Stimulated activated naive CD8-positive, alpha-beta T cell treated with anti-CD3 and anti-CD28 coated beads, Interleukin-15, amount 100 ng/mL, for 72 hours (primary cell): ENCODE results near the gene CPT2.
"Not testable (repeated sequence)": the region's sequence is repeated elsewhere in the genome, so short reads cannot be mapped to it uniquely, and the experiment has no call there.

Experiments
- ATAC-seq: fragments of 150-1000 bp; cut with Tn5 transposase; 2 replicates; pipeline ENCODE4 v1.10.0; 2021; ENCODE audit warnings: mild to moderate bottlenecking, moderate library complexity
- DNase-seq, 2 donors: peaks; one replicate each; pipeline ENCODE4 v3.0.0; 2021 to 2022
- H3K27ac Mint-ChIP-seq, 2 donors: one replicate each; pipeline ENCODE4 v1.8.0; 2022; ENCODE audit warnings: mild to moderate bottlenecking in 2 of 2, mixed read lengths in 2 of 2, moderate library complexity in 2 of 2
- H3K27me3 Mint-ChIP-seq: one replicate; pipeline ENCODE4 v1.8.0; 2022; ENCODE audit warnings: mixed read lengths
- H3K4me1 Mint-ChIP-seq: one replicate; pipeline ENCODE4 v1.8.0; 2022; ENCODE audit warnings: mild to moderate bottlenecking, mixed read lengths
- H3K4me3 Mint-ChIP-seq, 2 donors: one replicate each; pipeline ENCODE4 v1.8.0; 2022; ENCODE audit warnings: mild to moderate bottlenecking in 2 of 2, mixed read lengths in 2 of 2, moderate library complexity in 1 of 2
- H3K9me3 Mint-ChIP-seq, 2 donors: one replicate each; pipeline ENCODE4 v1.8.0; 2022; ENCODE audit warnings: mixed read lengths in 2 of 2

The CPT2 gene

DNA sequence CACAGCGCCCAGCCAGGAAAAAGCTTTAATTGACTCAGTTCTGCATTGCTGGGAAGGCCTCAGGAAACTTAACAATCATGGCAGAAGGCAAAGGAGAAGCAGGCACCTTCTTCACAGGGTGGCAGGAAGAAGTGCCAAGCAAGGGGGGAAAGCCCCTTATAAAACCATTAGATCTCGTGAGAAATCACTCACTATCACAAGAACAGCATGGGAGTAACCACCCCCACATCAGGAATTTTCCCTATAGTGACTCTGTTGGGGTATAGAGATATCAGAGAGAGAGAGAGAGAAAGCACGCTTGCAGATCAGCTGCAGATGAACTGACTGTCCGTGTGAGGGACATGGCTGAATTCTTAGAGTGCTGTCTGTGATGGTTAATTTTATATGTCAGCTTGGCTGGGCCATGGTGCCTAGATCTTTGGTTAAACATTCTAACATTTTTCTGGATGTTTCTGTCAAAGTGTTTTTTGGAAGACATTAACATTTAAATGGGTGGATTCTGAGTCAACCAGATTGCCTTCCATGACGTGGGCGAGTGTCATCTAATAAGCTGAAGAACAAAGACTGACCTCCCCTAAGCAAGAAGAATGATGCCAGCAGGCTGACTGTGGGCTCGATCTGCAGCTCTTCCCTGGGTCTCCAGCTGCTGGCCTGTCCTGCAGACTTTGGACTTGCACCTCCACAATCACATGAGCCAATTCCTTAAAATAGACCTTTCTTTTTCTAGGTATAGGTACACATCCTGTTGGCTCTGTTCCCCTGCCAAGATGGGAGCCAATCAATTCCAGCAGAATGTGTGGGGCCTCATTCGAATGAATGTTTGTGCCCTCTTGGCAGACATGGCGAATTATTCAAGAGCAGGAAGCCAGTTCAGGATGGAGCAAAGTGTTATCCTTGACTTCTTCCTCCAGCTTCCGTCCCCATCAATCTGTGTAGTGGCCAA is 21.4 kb upstream of the CPT2 start:
- DNase-seq, result no peak
- H3K9me3 Mint-ChIP-seq, result no peaks in the 10 kb centered on the region
- H3K27ac Mint-ChIP-seq, result no peak overlapping the region
- no peak for ATAC-seq
- H3K27me3 Mint-ChIP-seq, result peaks cover 57% of the 10 kb centered on the region
- peaks cover 6% of the 10 kb centered on the region for H3K4me1 Mint-ChIP-seq
- no peak overlapping the region for H3K4me3 Mint-ChIP-seq

DNA sequence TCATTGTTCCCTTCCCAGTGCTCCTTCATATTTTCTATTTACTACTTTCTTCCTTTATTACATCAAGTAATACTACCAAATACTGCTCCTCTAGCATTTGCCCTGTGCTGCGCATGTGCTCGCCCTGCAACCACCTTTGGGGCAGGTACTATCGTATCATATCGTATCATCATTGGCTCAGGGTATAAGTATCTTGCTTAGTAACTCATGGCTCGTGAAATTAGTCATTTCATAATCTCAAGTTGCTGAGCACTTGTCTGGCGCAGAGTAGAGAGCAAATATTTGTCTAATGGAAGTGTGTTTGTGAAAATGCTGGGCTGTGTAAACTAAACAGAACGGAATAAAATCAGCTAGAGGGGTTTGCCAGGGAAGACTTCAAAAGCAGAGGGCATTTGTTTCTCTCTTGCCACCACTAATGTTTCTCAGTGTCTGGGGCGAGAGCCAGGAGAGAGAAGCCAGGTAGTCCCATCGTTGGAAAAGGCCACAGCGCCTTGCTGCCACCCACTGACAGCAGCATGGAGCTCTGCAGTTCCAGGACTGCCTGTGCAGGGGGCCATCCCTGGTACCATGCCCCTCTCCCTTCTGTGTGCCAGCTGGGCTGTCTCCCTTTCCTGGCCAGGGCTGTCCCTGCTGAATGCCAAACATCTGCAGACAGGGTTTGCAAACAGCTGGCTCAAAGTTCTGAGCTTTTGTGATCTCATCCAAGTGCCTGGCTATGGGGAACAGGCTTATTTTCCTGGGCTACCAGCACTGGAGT is 20.0 kb upstream of the CPT2 start:
- H3K9me3 Mint-ChIP-seq, result no peaks in the 10 kb centered on the region
- no peak for ATAC-seq
- H3K4me3 Mint-ChIP-seq, result no peak overlapping the region
- H3K27me3 Mint-ChIP-seq, result peaks cover 55% of the 10 kb centered on the region
- H3K27ac Mint-ChIP-seq, result no peak overlapping the region
- no peak for DNase-seq
- H3K4me1 Mint-ChIP-seq, result peaks cover 6% of the 10 kb centered on the region

DNA sequence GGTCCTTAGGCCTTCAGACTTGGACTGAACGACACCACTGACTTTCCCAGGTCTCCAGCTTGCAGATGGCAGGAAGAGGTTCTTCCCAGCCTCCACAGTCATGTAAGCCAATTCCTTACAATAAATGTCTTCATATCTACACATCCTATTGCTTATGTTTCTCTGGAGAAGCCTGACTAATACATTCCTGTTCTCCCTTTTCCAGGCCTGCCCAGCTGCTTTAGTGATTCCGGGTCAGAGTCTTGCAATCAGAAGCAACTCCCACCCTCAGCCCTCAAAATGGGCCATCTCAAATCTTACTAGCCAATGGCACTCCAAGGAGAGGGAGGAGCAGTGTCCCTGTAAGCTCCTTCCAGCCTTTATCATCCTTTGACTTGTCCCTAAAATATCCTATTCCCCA is 16.4 kb upstream of the CPT2 start:
- Mint-ChIP-seq H3K27ac (no peak overlapping the region), H3K9me3 (no peaks in the 10 kb centered on the region), H3K4me3 (no peak overlapping the region), H3K4me1 (no peaks in the 10 kb centered on the region), H3K27me3 (peaks cover 21% of the 10 kb centered on the region)
- no peak for ATAC-seq
- DNase-seq, result no peak

DNA sequence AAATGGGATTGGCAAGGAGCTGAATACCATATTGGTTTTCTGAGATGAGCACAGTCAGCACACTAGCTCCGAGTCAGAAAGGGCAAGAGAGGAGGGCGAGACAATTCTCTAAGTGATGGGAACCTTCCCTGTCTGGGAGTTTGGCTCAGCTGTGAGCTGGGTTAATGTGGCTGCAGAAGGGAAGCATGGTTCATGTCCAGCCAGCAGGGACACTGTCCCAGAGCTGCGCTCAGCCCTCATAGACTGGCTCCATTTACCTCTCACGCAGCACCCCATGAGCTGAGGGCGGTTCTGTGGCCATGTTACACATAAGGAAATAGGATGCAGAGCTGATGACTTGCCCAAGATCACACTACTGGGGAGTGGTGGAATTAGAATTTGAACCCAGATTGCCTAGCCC is 15.7 kb upstream of the CPT2 start:
- H3K4me3 Mint-ChIP-seq, result no peak overlapping the region
- no peak overlapping the region for H3K27ac Mint-ChIP-seq
- H3K4me1 Mint-ChIP-seq, result no peaks in the 10 kb centered on the region
- ATAC-seq (no peak), DNase-seq (no peak)
- no peaks in the 10 kb centered on the region for H3K9me3 Mint-ChIP-seq
- H3K27me3 Mint-ChIP-seq, result peaks cover 16% of the 10 kb centered on the region

DNA sequence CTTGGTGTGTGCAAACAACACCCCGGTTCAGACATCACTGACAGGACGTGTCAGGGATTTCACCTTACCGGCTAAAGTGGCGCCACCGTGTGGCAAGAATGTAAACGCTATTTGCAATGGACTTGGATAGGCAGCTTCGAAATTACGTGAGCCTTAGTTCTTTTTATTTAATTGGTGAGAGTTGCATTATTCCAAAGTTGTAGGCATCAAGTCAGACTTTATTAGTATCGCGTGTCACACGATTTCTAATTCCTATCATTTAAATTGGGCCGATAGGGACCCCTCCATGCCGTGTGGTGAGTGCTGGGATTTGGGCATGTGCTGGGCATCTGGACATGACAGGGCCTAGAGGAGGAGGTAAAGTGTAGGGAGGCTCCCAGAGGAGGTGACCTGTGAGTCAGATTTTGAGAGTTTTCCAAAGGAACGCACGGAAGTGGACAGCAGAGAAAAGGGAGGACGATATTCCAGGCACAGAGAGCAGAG is 14.5 kb upstream of the CPT2 start:
- Mint-ChIP-seq H3K4me1 (no peaks in the 10 kb centered on the region), H3K4me3 (no peak overlapping the region), H3K27ac (no peak overlapping the region), H3K9me3 (no peaks in the 10 kb centered on the region), H3K27me3 (peaks cover 5% of the 10 kb centered on the region)
- ATAC-seq (peak; percentile 90), DNase-seq (peak; percentile 71 to 81)

DNA sequence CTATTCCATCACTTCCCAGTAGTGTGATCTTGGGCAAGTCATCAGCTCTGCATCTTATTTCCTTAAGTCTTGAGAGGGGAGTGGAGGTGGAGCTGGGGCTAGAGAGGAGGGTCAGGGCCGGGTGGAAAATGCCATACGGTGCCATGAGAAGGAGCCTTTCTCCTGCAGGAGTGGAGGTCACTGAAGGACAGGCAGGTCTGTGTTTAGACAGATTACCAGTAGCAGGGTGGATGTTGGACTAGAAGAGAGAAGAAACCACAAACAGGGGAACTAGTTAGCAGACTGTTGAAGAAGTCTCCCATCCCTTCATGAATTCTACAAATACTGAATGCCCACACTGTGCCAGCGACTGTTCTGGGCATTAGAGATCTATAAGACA is 13.9 kb upstream of the CPT2 start:
- no peaks in the 10 kb centered on the region for H3K4me1 Mint-ChIP-seq
- DNase-seq, result no peak
- no peak for ATAC-seq
- H3K9me3 Mint-ChIP-seq, result no peaks in the 10 kb centered on the region
- H3K27me3 Mint-ChIP-seq, result no peaks in the 10 kb centered on the region
- H3K4me3 Mint-ChIP-seq, result no peak overlapping the region
- no peak overlapping the region for H3K27ac Mint-ChIP-seq

DNA sequence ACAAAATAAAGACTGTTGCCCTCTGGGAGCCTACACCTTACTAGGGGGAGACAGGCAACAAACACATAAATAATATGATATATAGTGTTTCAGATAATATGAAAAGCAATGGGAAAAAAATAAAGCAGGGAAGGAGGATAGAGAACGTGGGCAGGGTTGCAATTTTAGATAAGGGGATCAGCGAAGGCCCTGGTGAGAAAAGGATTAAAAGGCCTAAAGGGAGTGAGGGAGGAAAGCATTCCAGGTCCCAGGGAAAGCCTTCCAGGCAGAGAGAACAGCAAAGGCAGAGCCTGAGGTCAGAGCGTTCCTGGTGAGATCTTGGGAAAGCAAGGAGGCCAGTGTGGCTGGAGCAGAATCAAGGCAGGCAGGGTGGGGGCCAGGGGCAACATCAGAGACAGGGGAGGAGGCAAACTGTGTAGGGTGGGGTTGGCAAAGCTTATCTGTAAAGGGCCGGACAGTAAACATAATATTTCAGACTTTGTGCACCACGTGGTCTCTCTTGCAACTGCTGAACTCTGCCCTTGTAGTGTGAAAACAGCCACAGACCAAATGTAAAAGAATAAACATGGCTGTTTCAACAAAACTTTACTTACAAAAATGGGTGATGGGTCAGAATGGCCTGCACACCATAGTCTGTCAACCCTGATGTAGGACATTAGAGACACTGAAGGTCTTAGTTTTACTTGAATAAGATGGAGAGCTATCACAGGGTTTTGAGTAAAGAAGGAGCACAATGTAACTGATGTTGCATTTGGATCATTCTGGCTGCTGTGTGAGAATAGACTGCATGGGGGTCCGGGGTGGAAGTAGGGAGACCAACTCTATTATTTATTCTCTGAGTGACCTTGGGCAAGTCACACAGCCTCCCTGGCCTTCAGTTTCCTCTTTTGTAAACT is 13.3 kb upstream of the CPT2 start:
- no peak overlapping the region for H3K27ac Mint-ChIP-seq
- H3K27me3 Mint-ChIP-seq, result no peaks in the 10 kb centered on the region
- H3K9me3 Mint-ChIP-seq, result no peaks in the 10 kb centered on the region
- no peak for ATAC-seq
- H3K4me1 Mint-ChIP-seq, result no peaks in the 10 kb centered on the region
- no peak for DNase-seq
- H3K4me3 Mint-ChIP-seq, result no peak overlapping the region

DNA sequence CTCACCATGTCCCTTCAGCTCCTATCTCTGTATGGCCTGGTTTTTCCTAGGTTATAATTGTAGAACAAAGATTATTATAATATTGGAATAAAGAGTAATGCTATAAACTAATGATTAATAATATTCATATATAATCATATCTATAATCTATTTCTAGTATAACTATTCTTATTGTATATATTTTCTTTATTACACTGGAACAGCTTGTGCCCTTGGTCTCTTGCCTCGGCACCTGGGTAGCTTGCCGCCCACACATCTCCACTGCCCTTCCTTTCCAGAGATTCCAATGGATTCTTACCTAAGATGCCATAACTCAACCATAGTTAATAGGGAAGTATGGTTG is 10.7 kb upstream of the CPT2 start:
- DNase-seq, H3K9me3 Mint-ChIP-seq, H3K27me3 Mint-ChIP-seq, H3K4me1 Mint-ChIP-seq, ATAC-seq, H3K27ac Mint-ChIP-seq, H3K4me3 Mint-ChIP-seq: not testable (repeated sequence)

DNA sequence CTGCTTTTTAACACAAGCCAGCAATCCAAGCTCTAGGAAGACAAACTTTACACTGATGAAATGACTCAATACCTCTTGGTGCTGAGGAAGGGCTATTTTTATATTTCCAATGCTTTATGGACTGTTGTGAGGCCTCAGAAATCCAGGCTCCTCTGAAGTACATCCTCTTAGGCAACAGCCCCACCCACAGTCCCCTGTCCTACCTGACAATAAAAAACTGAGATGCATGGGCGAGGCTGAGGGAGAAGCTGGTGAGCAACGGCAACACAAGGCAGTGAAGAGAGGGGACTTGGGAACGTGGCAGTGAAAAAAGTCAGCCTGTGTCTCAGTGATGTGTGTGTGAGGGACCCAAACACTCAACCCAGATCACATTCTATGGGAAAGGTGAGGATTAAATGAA is 10.1 kb upstream of the CPT2 start:
- Mint-ChIP-seq H3K4me3 (no peak overlapping the region), H3K9me3 (no peaks in the 10 kb centered on the region), H3K27ac (peak overlapping the region in 1 of 2 donors; percentile 9), H3K4me1 (no peaks in the 10 kb centered on the region), H3K27me3 (no peaks in the 10 kb centered on the region)
- DNase-seq (no peak), ATAC-seq (no peak)

DNA sequence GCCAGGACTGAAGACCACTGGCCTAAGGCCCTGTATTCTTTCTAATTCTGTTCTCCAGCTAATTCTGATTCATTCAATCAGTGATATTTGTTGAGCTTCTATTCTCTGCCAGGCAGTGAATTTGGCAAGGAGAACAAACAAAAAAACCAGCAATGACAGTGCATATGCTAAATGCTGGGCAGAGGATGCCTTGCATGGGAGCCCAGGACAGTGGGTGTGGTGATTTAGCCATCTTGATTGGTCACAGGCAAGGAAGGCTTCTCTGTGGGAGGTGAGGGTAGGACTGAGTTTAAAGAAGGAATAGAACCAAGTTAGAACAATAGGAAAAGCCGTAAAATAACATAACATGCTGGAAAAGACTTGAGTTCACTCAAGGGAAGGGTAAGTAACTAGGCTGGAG is 9.2 kb upstream of the CPT2 start:
- Mint-ChIP-seq H3K27ac (no peak overlapping the region), H3K4me3 (no peak overlapping the region)

DNA sequence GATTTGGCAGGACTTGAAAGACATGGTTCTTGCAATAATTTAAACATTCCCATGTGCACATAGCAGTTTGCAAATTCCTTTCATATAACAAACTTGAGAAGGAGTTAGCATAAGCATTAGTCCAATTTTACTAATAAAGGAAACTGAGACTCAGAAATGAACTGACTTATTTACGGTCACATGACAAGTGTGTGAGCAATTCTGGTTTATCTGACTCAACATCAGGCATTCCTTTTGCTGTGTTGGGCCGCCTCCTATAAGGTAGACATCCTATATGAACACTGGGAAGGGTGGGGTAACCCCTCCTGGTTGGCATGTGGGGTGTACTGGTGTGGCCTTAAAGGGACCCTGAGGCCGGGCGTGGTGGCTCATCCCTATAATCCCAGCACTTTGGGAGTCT is 8.5 kb upstream of the CPT2 start:
- DNase-seq, result no peak
- Mint-ChIP-seq H3K4me3 (no peak overlapping the region), H3K9me3 (no peaks in the 10 kb centered on the region), H3K27ac (no peak overlapping the region), H3K4me1 (no peaks in the 10 kb centered on the region), H3K27me3 (no peaks in the 10 kb centered on the region)
- ATAC-seq, result no peak

More for the DNA sequence above, 9.2 kb upstream of the CPT2 start:
- DNase-seq (no peak), ATAC-seq (no peak)
- Mint-ChIP-seq H3K9me3 (no peaks in the 10 kb centered on the region), H3K4me1 (no peaks in the 10 kb centered on the region), H3K27me3 (no peaks in the 10 kb centered on the region)

DNA sequence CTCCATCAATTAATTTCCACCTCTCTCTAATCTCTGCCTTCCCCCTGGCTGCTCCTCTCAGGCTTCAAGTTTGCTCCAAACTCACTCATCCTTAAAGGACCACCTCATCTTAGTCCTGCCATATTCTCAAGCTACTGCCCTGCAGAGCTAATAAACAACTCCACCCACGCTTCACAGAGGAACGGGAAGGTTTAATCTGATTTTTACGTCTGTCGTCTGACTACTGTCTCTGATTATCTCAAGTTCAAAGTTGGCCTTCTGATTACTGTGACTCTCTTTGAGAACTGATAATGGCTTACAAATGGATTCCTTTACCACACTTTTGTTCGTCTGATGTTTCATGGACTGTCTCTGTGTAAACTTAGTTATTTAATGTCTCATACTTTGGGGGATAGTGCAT is 7.6 kb upstream of the CPT2 start:
- no peak overlapping the region for H3K27ac Mint-ChIP-seq
- H3K4me1 Mint-ChIP-seq, result no peaks in the 10 kb centered on the region
- DNase-seq, result no peak
- H3K27me3 Mint-ChIP-seq, result no peaks in the 10 kb centered on the region
- no peaks in the 10 kb centered on the region for H3K9me3 Mint-ChIP-seq
- H3K4me3 Mint-ChIP-seq, result no peak overlapping the region
- ATAC-seq, result no peak

DNA sequence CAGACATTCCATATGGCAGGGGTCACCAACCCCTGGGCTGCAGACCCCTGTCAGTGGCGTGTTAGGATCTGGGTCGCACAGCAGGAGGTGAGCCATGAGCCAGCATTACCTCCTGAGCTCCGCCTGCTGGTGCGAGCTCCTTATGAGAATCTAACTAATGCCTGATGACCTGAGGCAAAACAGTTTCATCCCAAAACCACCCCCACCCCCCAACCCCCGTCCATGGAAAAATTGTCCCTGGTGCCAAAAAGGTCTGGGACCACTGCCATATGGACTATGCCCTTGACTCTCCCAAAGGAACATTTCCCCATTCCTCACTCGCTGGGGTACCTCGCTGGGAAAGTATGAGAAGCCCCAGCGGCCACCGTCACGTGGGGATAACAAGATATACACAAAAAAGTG is 6.4 kb upstream of the CPT2 start:
- H3K27ac Mint-ChIP-seq, result peak overlapping the region in 1 of 2 donors; percentile 55
- no peaks in the 10 kb centered on the region for H3K4me1 Mint-ChIP-seq
- no peak for DNase-seq
- no peaks in the 10 kb centered on the region for H3K9me3 Mint-ChIP-seq
- H3K27me3 Mint-ChIP-seq, result no peaks in the 10 kb centered on the region
- no peak for ATAC-seq
- H3K4me3 Mint-ChIP-seq, result no peak overlapping the region

DNA sequence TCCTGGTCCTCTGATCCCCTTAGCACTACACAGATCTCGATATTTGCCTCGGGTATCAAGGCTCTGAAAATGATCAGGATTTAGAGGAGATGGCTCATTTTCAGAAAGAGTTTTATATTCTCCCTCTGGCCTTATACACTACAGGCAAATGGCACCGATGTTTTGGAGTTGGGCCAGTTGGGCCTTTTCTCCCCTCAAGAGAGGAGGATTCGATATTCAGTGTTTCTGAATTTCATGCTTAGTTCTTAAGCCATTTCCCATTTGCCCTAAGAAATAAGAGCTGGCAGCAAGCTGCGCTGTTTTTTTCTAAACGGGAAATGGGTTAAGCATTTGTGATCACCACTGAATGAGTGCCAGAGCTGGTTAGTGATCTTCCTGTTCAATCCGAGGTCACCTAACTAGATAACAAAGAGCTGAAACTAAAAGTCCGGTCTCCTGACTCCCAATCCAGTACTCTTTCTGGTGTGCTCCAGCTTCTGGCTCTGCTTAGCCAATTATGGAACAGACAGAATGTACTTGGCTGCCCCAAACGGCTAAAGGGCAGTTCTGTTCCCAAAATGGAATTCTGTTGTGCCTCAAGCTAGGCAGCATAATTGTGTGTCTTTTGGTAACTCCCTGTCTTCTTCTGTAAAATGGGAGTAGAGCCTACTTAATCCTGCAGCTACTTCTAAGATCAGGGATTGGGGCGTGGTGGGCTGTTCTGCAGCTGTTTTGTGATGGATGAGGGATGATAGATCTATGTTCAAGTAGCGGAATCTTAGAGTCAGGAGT is 1.2 kb upstream of the CPT2 start:
- ATAC-seq, result no peak
- Mint-ChIP-seq H3K9me3 (no peaks in the 10 kb centered on the region), H3K4me3 (no peak overlapping the region), H3K27ac (no peak overlapping the region), H3K27me3 (no peaks in the 10 kb centered on the region), H3K4me1 (peaks cover 25% of the 10 kb centered on the region)
- DNase-seq, result no peak

DNA sequence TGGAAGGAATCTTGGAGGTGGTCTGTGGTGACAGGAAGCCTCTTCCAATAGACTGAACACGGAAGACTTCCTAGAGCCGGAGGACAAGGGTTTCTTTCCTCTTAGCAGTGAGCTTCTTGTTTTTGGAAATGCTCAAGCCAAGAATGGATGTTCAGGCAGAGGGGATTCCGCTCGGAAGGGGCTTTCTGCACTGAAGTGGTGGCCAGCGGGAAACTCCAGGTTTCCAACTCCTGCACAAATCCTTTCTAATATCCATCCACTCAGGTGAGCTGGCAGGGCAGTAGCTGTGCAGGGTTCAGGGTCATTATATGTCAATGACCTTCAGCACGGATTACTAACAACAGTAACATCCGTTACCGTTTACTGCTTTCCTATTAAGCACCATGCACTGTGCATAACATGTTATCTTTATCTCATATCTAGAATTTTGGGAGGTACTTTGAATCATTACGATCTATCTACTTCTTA is 573 bp upstream of the CPT2 start:
- Mint-ChIP-seq H3K4me1 (peaks cover 25% of the 10 kb centered on the region), H3K27me3 (no peaks in the 10 kb centered on the region), H3K27ac (peak overlapping the region; percentile 84 to 98), H3K4me3 (peak overlapping the region; percentile 85 to 96), H3K9me3 (no peaks in the 10 kb centered on the region)
- ATAC-seq, result peak; percentile 21
- DNase-seq, result no peak
